GM12892 (cell line): Measurements from ENCODE around the gene CTBP2.

ENCODE experiments used
- POLR2A ChIP-seq: IDR thresholded peaks from 2 replicates; pipeline ENCODE4 v1.6.1; 2011; ENCODE audit warnings: low read depth, low read length, control low read depth
- POLR2AphosphoS5 ChIP-seq: IDR thresholded peaks from 2 replicates; pipeline ENCODE4 v1.6.1; 2011; ENCODE audit warnings: low read depth, low read length, control low read depth
- TAF1 ChIP-seq: IDR thresholded peaks from 2 replicates; pipeline ENCODE4 v1.6.1; 2011; ENCODE audit warnings: low read depth, mild to moderate bottlenecking, control low read depth, low read length, borderline replicate concordance

GRCh38 chr10:125118701-125119100 is 41.7 kb downstream of the CTBP2 start:
- TF ChIP-seq POLR2A, result no peak
- no peak for TF ChIP-seq TAF1
- no peak for TF ChIP-seq POLR2AphosphoS5
